HG02884 (cell line): ENCODE data around the gene BACE1-AS.

ENCODE experiments used
- ATAC-seq: cut with Tn5 transposase; IDR thresholded peaks from one replicate; pipeline ENCODE4 v1.9.1; 2021; ENCODE audit warnings: mild to moderate bottlenecking, moderate library complexity; ENCODE audit not compliant: unreplicated experiment

The BACE1-AS gene

GRCh38 chr11:117287668-117288067, 3.5 kb upstream of the BACE1-AS start:
- no peak for ATAC-seq

GRCh38 chr11:117289795-117290194, 1.4 kb upstream of the BACE1-AS start:
- no peak for ATAC-seq

DNA sequence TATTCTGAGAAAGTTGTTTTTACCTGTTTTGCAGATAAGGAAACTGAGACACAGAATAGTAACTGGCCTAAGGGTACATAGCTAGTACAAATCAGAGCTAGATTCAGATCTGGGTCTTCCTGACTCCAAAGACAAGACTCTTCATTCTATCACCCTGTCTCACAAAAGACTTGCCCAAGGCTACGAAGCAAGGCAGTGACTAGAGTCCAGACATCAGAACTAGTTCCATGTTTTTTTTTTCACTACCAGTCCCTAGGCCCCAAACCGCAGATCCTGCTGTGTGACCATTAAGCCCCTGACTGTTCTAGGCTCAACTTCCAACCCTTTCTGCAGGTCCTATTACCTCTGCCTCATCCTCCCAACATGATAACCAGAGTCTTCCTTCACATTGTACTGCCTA, 1.5 kb downstream of the BACE1-AS start:
- ATAC-seq, result no peak

GRCh38 chr11:117295438-117296137, 4.4 kb downstream of the BACE1-AS start:
- ATAC-seq, result no peak

DNA sequence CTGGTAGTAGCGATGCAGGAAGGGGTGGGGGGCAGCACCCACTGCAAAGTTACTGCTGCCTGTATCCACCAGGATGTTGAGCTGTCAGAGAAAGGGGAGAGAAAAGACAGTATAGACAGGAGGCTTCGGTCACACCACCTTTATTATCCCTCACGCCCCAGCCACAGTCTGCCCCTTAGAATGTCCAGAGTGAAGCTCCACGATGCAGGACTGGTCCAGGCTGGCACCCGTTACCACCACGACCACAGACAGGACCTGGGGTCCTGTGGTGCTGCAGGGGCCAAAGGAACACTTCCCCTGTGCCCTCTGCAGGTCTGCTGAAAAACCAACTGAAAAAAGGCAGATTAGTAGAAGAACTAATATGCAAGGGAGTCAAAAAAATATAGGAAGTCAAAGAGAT, 5.7 kb downstream of the BACE1-AS start:
- no peak for ATAC-seq

DNA sequence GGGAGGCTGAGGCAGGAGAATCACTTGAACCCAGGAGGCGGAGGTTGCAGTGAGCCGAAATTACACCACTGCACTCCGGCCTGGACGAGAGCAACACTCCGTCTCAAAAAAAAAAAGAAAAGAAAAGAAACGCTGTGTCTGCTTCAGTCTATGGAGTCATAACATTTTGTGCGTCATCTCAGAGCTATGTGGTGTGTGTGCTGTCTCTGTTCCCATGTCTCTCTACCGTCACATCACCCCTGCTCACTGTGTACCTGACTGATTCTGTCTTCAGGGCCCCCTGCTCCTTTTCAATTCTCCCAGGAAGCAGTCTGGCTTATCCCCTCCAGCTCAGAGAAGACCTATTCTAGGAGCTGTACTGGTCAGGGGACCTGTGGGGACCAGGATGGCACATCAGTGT, 7.0 kb downstream of the BACE1-AS start:
- no peak for ATAC-seq

DNA sequence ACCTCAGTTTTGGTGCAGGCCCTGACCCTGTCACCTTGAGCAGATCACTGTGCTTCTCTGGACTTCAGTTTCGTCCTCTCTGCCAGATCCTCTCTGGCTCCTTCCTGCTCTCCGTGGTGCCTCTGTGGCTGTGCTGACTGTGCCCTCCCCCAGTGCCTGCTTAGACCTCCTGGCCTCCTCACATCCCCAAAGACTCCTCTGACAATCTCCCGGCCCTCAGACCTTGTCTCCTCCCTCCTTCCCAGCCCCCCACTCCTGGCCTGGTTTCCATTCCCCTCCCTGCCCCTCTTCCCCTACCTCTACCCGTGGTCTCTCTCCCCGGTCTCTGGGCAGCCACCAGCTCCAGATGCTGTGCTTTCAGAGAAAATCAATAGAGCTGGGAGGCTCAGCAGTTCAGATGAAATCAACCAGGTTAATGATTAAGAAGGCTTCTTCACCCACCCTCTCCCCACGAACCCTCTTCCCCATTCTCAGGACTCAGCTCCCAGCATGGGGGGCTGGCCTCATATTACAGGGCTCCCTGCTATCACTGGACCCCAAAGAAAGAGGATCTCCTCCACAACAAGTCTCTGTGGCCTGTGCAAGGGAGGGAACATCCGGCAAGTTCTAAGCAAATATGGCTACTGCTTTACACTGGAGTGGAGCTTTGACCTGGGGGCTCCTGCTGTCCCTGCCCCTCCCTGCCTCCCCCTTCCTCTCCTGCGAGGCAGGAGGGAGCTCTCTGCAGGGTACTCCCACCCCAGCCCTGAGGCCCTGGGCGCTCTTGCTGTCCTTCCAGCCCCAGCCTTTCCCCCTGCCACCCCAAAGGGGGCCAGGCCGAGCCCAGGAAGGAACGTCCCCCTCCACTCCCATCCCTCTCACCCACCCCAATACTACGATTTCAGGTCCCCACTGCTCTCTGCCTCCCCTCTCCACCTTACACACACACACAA, 8.5 kb downstream of the BACE1-AS start:
- ATAC-seq, result no peak

- no peak for ATAC-seq
Observed at GRCh38 chr11:117300283-117300663, 9.1 kb downstream of the BACE1-AS start.

- no peak for ATAC-seq
Observed at GRCh38 chr11:117300773-117301172, 9.6 kb downstream of the BACE1-AS start.

DNA sequence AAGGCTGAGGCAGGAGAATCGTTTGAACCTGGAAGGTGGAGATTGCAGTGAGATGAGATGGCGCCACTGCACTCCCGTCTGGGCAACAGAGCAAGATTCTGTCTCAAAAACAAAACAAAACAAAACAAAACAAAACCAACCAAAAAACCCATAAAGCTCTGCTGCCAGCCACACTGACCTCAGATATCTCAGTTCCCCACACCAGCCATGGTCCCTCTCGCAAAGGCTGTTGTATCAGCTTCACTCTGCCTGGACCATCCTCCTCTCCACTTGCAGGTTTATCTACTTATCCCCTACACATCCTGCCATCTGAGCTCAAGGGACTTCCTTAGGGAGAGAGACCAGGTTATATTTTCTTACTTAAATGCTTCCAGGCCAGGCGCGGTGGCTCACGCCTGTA, 11.1 kb downstream of the BACE1-AS start:
- ATAC-seq, result no peak

DNA sequence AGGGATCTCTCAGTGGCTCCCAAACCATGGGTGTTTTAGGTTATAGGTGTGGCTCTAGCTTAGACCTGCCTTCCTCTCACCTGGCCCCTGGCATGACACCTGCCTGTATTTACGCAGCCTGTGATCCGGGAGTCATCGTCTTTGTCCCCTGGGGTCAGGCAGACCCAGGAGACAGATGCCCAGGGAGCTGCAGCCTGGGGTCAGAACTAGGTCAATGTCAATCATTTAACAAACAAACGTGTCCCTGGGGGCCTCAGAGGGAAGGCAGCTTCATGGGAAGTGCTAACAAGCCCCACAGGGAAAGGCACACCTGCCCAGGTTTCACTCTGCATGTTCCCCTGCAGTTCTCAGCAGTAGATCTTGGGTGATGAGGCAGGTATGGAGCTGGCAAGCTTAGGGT, 12.0 kb downstream of the BACE1-AS start:
- no peak for ATAC-seq

- ATAC-seq, result no peak
Observed at GRCh38 chr11:117303646-117304315, 12.6 kb downstream of the BACE1-AS start.

- ATAC-seq, result no peak
Observed at GRCh38 chr11:117305145-117305544, 14.0 kb downstream of the BACE1-AS start.

- no peak for ATAC-seq
Observed at GRCh38 chr11:117309310-117309709, 18.2 kb downstream of the BACE1-AS start.

DNA sequence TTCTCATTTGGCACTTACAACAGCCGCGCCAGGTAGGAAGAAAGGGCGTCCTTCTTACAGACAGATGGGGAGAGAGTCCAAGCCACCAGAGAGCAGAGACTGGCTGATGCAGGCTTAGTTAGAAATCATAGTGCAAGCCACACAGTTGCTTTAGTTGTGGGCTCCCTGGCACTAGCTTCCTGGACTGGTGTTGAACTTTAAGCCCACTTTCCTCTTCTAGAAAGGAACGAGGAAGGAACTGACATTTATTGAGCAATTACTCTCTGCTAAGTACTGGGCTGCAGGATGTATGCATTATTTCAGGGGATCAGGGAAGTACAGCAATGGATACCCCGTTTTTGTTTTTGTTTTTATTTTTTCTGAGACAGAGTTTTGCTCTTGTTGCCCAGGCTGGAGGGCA, 21.9 kb downstream of the BACE1-AS start:
- no peak for ATAC-seq

GRCh38 chr11:117313828-117314768, 23.0 kb downstream of the BACE1-AS start:
- no peak for ATAC-seq

DNA sequence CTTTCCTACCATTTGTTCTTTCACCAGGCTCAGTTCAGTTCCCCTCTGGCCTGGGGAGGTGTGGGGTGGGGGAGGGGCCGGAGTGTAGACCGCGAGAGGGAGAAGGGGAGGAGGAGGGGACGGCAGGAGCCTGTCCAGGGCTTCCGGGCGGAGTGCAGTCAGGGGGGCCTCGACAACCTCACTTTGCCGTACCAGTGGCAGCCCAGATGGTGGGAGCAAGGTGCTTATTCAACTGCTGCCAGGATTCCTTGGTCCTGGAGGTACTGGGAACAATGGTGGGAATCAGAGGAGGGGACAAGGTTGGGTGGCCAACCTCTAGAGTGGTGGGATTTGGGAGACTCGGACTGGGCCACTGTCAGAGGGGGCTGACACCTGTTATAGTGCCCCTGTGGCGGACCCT, 23.7 kb downstream of the BACE1-AS start:
- ATAC-seq, result no peak

- ATAC-seq, result no peak
Observed at GRCh38 chr11:117315285-117316196, 24.4 kb downstream of the BACE1-AS start.

DNA sequence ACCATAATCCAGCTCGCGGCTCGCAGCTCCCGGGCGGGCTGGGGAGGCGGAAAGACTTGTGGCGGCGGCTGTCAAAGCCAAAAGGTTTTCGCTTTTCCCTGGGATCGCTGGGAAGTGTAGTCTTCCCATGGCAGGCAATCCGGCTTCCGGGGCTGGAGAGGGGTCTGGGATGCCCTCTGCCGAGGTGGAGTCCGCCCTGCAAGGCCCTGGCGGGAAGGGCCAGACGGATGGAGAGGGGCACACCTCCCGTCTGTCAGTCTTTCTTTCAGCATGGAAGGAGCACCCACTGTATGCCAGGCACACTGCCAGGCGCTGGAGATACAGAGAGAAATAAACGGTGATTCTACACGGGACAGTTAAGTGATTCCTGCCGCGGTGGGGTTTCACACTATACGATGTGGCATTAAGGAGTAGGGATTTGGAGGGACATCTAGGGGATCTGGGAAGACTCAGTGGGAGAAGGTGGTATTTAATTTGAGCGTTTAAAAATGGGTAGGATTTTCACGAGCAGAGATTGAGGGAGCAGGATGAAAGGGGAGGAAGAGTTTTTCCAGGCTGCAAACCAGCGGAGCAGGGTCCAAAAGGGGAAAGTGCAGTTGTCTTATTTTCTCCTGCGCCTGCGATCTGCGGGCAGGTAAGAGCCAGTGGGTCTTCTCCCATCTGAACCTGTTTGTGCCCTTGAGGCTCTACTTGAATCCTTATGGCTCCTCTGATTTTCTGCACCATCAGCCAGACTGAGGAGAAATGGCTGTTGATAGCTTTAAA, 25.2 kb downstream of the BACE1-AS start, which contains the start of gene BACE1:
TSS of gene BACE1 (minus strand) at position 60 of the 765 bp plus-strand sequence. CDS start 461 bp downstream, outside the sequence.
- no peak for ATAC-seq
